Adrenal gland (tissue), 12 donors: ENCODE results near the gene S100A9. TPM values are rescaled to one million over a fixed set of nuclear protein-coding genes. Genes with fewer than 3 reads are reported as not detected.

Experiments used
- DNase-seq, 7 donors: peaks; one replicate each; pipeline ENCODE4 v3.0.0-alpha.2; 2019 to 2020
- H3K27ac ChIP-seq, 5 donors: fragments of 200-600 bp; sonication (generic) in 4 of 5; 1 replicate in 3 of 5; 2 replicates in 2 of 5; pipeline versions ENCODE4 v1.5.1 to v1.8.0; 2016 to 2020; ENCODE audit warnings: mild to moderate bottlenecking in 1 of 5
- H3K27me3 ChIP-seq: fragments of 200-600 bp; 2 replicates; pipeline ENCODE4 v1.8.0; 2021
- H3K36me3 ChIP-seq, 2 donors: fragments of 200-600 bp; replicated peaks in 1 of 2; 1 replicate in 1 of 2; 2 replicates in 1 of 2; pipeline versions ENCODE4 v1.5.1 to v1.8.0; 2018 to 2022
- H3K4me1 ChIP-seq, 2 donors: fragments of 200-600 bp; replicated peaks in 1 of 2; 1 replicate in 1 of 2; 2 replicates in 1 of 2; pipeline versions ENCODE4 v1.5.1 to v1.8.0; 2018 to 2021
- H3K4me3 ChIP-seq, 4 donors: fragments of 200-600 bp; sonication (generic) in 3 of 4; one replicate each; pipeline ENCODE4 v1.5.1; 2016 to 2018
- H3K9me3 ChIP-seq, 3 donors: fragments of 200-600 bp; sonication (generic) in 1 of 3; replicated peaks in 1 of 3; 1 replicate in 2 of 3; 2 replicates in 1 of 3; pipeline versions ENCODE4 v1.5.1 to v1.8.0; 2016 to 2021
- CTCF ChIP-seq, 6 experiments: fragments of 450-650 bp in 4 of 6; fragments of 200-600 bp in 2 of 6; sonication (generic) in 1 of 6; IDR thresholded peaks; 1 replicate in 5 of 6; 2 replicates in 1 of 6; pipeline versions ENCODE4 v1.5.1 to v1.8.0; 2016 to 2021; ENCODE audit warnings: antibody characterized with exemption in 6 of 6, mild to moderate bottlenecking in 2 of 6, moderate library complexity in 1 of 6
- POLR2A ChIP-seq, 2 donors: fragments of 450-650 bp; IDR thresholded peaks; one replicate each; pipeline ENCODE4 v1.6.1; 2017; ENCODE audit warnings: antibody characterized with exemption in 2 of 2, mild to moderate bottlenecking in 2 of 2, moderate library complexity in 1 of 2
- WGBS, 4 donors: extraction: QIAGEN DNeasy Blood & Tissue Kit in 2 of 4; methylation state at CpG; one replicate each; pipeline versions ENCODE4 v1.1.5 to v1.1.7; 2013 to 2017; 5-methylcytosine and 5-hydroxymethylcytosine counted together
- intact Hi-C, 2 donors: fragments of 100-400 bp; cut with DNase I; formaldehyde crosslinking; loops; one replicate each; pipeline versions ENCODE4 v1.14.1 to v1.15.0; 2022 to 2023
- polyA plus RNA-seq, 3 donors: library from polyadenylated mRNA; stranded (reverse); fragments of 200-250 nt in 2 of 3; fragments of 350-450 nt in 1 of 3; fragmentation: Illumina TruSeq in 1 of 3; extraction: RNeasy Lipid Tissue Mini Kit (QIAGEN cat#74804) in 1 of 3; gene quantifications; one replicate each; pipeline ENCODE4 v1.2.3, GENCODE V29; 2013 to 2014
- total RNA-seq, 9 donors: library from RNA; depleted of rRNA in 4 of 9; stranded (reverse); fragments of >200 nt in 4 of 9; fragments of 120-200 nt in 1 of 9; fragmentation: NEBNext Ultra II Directional in 1 of 9; extraction: Animal tissue kit (Norgen Biotek cat#: 25700) in 1 of 9; gene quantifications; one replicate each; pipeline versions ENCODE4 v1.1.0 to v1.2.4, GENCODE V29; 2013 to 2023
- donor health status: healthy with polysubstance abuse.
- donor health status: Bipolar disorder and iron deficiency.
- donor health status: DM: yes; HTN: yes; CAD: no.
- donor health status: DM: no; HTN: no; CAD: no.
- donor health status: DM: no; HTN: no; CAD: no.
- donor health status: DM: yes; HTN: yes; CAD: no.

Gene S100A9
- total and polyA plus RNA-seq, 12 donors = 30.6 to 544 (median 158) TPM

GRCh38 chr1:153337980-153338853 lies 19.4 kb upstream of the S100A9 start:
- no peaks in the 10 kb centered on the region for H3K4me1 ChIP-seq
- H3K27ac ChIP-seq = no peak overlapping the region
- no peak for DNase-seq
- no peak for TF ChIP-seq CTCF (IDR thresholded peaks at IDR 0.05)
- no peaks in the 10 kb centered on the region for H3K9me3 ChIP-seq
- H3K36me3 ChIP-seq = no peaks in the 10 kb centered on the region
- no peak overlapping the region for H3K4me3 ChIP-seq
- intact Hi-C loops = no loop called here
- H3K27me3 ChIP-seq = no peaks in the 10 kb centered on the region
- WGBS, 4 donors = 51 to 62% (median 57%) methylated on average over 8 of the region's 8 CpGs

- DNase-seq = no peak
- Histone ChIP-seq H3K36me3 (no peaks in the 10 kb centered on the region), H3K27ac (no peak overlapping the region), H3K27me3 (no peaks in the 10 kb centered on the region), H3K9me3 (no peaks in the 10 kb centered on the region), H3K4me3 (no peak overlapping the region), H3K4me1 (no peaks in the 10 kb centered on the region)
- 47 to 70% (median 65%) methylated on average over 6 of the region's 6 CpGs for WGBS, 4 donors
- intact Hi-C loops = no loop called here
- TF ChIP-seq CTCF (IDR thresholded peaks at IDR 0.05) (no peak), POLR2A (IDR thresholded peaks at IDR 0.05) (no peak)
These were observed 17.9 kb upstream of the S100A9 start for GRCh38 chr1:153339802-153340201.

GRCh38 chr1:153340356-153340755 lies 17.3 kb upstream of the S100A9 start:
- intact Hi-C loops = no loop called here
- WGBS, 4 donors = 84 to 92% (median 87%) methylated on average over 4 to 10 of the region's 10 CpGs
- Histone ChIP-seq H3K36me3 (no peaks in the 10 kb centered on the region), H3K27ac (no peak overlapping the region), H3K4me1 (no peaks in the 10 kb centered on the region), H3K4me3 (no peak overlapping the region), H3K9me3 (no peaks in the 10 kb centered on the region), H3K27me3 (peaks cover 2% of the 10 kb centered on the region)
- TF ChIP-seq CTCF (IDR thresholded peaks at IDR 0.05) (no peak), POLR2A (IDR thresholded peaks at IDR 0.05) (no peak)
- DNase-seq = no peak

- intact Hi-C loops = no loop called here
- Histone ChIP-seq H3K4me1 (no peaks in the 10 kb centered on the region), H3K27me3 (peaks cover 5% of the 10 kb centered on the region), H3K4me3 (no peak overlapping the region), H3K9me3 (no peaks in the 10 kb centered on the region), H3K36me3 (no peaks in the 10 kb centered on the region), H3K27ac (no peak overlapping the region)
- no peak for DNase-seq
- 80 to 93% (median 87%) methylated on average over 3 to 4 of the region's 4 CpGs for WGBS, 4 donors
- TF ChIP-seq CTCF (IDR thresholded peaks at IDR 0.05) = no peak
- TF ChIP-seq POLR2A (IDR thresholded peaks at IDR 0.05) = no peak
These were observed 16.2 kb upstream of the S100A9 start for GRCh38 chr1:153341431-153341934.
